Fibroblast of pulmonary artery (primary cell): ENCODE results near the gene KIF17.

ENCODE experiments used
- DNase-seq: peaks from one replicate; pipeline ENCODE4 v3.0.0-alpha.2; 2010; ENCODE audit warnings: low read depth
- H3K4me3 ChIP-seq: replicated peaks from 2 replicates; pipeline ENCODE4 v1.5.1; 2011; ENCODE audit warnings: low read depth, mild to moderate bottlenecking, control low read depth, low read length, moderate library complexity
- CTCF ChIP-seq: IDR thresholded peaks from 2 replicates; pipeline ENCODE4 v1.5.1; 2011; ENCODE audit warnings: mild to moderate bottlenecking, control low read depth, low read length, inconsistent platforms; ENCODE audit errors: missing control alignments

KIF17 gene

DNA sequence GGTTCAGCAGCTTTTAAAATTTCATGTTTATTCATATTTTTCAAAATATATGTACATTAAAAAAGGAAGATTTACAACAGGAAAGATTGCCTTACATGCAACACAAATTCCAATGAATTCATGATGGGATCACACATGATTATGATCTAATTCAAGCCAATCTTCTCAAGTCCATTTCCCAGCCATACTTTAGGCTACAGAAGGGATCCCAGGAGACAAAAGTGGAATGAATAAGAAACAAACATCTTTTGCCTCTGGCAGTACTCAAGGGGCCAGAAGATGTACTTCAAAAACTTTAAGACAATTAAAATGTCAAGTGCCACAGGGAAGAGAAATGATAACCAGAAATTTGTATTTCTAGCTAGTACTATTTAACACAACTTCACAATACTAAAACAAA lies 24.9 kb upstream of the KIF17 start:
- no peak overlapping the region for H3K4me3 ChIP-seq
- no peak for TF ChIP-seq CTCF
- DNase-seq: no peak

DNA sequence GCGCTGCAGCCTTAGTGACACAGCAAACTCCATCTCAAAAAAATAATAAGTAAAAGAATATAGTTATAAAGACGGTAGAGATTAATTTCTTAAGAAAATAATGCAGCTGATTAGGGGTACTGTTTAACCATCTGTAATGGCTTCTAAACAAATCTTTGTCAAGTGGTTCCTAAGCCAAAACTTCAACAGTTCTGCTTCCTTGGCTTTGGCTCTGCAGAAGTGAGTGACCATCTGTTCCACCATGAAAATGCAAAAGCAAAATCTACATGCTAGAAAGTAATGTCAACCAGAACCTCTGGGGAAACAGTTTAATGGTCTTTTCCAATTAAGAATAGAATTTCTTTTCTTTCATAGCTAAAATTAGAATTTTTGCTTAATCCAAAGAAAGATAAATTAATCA lies 23.0 kb upstream of the KIF17 start:
- no peak overlapping the region for H3K4me3 ChIP-seq
- no peak for TF ChIP-seq CTCF
- no peak for DNase-seq

DNA sequence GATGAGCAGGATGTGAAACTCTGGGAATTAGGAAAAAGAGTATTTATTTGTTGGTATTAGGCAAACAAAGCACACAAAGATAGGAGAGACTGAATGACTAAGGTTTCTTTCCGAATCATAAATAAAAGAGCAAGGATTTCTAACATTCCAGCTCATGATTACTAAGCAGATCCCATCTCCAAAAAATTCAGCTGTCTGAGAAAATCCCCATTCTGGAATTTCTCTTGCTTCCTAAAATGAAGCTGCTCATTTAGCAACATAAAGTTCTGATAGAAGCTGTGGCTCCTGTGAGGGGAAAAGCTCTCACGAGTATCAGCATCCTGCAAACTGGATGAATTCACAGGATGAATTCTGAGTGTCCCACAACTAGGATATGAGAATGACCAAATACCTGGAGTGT lies 21.4 kb upstream of the KIF17 start:
- H3K4me3 ChIP-seq: no peak overlapping the region
- DNase-seq: peak; percentile 70
- TF ChIP-seq CTCF: no peak

GRCh38 chr1:20735581-20736111 lies 17.8 kb upstream of the KIF17 start:
- TF ChIP-seq CTCF: no peak
- peak; percentile 15 for DNase-seq

DNA sequence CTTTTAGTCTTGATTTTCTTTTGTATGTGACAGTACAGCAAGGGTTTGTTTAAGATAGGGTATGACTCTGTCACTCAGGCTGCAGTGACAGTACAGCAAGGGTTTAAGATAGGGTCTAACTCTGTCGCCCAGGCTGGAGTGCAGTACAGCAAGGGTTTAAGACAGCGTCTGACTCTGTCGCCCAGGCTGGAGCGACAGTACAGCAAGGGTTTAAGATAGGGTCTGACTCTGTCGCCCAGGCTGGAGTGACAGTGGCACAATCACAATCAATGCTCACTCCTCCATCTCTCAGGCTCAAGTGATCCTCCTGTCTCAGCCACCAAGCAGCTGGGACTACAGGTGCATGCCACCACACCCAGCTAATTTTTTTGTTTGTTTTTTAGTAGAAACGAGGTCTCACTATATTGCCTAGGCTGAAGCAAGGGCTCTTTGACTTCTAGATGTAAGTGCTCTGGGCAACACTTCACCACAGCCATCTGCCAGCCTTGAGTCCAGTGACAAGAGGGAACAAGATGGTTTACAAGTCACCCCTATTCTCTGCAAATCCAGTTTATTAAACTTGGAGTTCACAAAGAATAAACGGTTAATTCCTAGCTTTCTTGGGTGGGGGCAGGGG lies 15.7 kb upstream of the KIF17 start:
- no peak for TF ChIP-seq CTCF
- no peak for DNase-seq
- no peak overlapping the region for H3K4me3 ChIP-seq

More at GRCh38 chr1:20735581-20736111, 17.8 kb upstream of the KIF17 start:
- H3K4me3 ChIP-seq: no peak overlapping the region

GRCh38 chr1:20732588-20733359 lies 15.0 kb upstream of the KIF17 start, which contains the start of gene SH2D5:
SH2D5 (minus strand) TSS chr1:20732703; CDS start chr1:20728044, 4,659 bp downstream.
- peak; percentile 40 for TF ChIP-seq CTCF
- DNase-seq: peak; percentile 97
- H3K4me3 ChIP-seq: peak within 1 kb of the TSS; percentile 62
